ENCODE data around the gene SELENOO. TPM values are rescaled to one million over a fixed set of nuclear protein-coding genes. Genes with fewer than 3 reads are reported as not detected.
"Not testable (repeated sequence)": the region's sequence is repeated elsewhere in the genome, so short reads cannot be mapped to it uniquely, and the experiment has no call there.

SELENOO gene, protein sequence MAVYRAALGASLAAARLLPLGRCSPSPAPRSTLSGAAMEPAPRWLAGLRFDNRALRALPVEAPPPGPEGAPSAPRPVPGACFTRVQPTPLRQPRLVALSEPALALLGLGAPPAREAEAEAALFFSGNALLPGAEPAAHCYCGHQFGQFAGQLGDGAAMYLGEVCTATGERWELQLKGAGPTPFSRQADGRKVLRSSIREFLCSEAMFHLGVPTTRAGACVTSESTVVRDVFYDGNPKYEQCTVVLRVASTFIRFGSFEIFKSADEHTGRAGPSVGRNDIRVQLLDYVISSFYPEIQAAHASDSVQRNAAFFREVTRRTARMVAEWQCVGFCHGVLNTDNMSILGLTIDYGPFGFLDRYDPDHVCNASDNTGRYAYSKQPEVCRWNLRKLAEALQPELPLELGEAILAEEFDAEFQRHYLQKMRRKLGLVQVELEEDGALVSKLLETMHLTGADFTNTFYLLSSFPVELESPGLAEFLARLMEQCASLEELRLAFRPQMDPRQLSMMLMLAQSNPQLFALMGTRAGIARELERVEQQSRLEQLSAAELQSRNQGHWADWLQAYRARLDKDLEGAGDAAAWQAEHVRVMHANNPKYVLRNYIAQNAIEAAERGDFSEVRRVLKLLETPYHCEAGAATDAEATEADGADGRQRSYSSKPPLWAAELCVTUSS
- total RNA-seq: 14.5 TPM
- long read RNA-seq, transcript SELENOO-201 (9 exons, 2,315 nt): major isoform, 65 of 95 reads
- long read RNA-seq, partial matches to known transcripts: 7 of 95 reads
- long read RNA-seq, other reads (novel, unspliced or antisense): 23 of 95 reads

DNA sequence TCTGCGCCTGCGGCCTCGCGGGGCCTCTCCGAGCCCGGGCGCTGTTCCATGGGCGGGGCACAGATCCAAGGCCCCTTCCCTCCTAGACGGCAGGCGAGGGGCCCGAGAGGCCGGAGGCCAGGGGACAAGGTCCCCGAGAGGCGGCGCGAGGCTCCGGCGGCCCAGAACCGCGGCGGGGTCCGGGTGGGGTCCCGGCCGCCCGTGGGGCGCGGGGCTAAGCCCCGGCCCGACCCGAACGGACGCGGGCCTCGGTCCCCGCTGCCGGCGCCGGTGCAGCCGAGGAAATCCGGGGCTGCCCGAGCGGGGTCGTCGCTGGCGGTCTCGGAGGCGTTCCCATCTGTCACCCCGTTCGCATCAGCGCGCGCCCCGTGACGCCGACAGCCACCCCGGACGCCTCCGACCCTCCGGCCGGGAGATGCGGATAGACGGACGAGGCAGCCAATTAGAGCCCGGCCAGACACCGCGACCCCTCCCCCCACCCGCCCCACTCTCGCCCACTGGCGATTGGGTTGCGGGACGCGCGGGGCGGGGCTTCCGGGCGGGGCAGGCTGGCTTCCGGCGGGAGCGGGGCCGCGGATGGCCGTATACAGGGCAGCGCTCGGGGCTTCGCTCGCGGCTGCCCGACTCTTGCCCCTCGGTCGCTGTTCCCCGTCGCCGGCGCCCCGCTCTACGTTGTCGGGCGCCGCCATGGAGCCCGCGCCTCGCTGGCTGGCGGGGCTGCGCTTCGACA is at the start of gene SELENOO:
SELENOO (plus strand) TSS at position 551 of the 730 bp plus-strand sequence; CDS start at position 577, 26 bp downstream.
- ATAC-seq (peak; percentile 91), DNase-seq (peak; percentile 96)
- intact Hi-C loops (cut with micrococcal nuclease): no loop called here

- no peak for DNase-seq
- intact Hi-C loops (cut with micrococcal nuclease): no loop called here
- no peak for ATAC-seq
Observed at GRCh38 chr22:50151571-50152537, 49.0 kb upstream of the SELENOO start.

DNA sequence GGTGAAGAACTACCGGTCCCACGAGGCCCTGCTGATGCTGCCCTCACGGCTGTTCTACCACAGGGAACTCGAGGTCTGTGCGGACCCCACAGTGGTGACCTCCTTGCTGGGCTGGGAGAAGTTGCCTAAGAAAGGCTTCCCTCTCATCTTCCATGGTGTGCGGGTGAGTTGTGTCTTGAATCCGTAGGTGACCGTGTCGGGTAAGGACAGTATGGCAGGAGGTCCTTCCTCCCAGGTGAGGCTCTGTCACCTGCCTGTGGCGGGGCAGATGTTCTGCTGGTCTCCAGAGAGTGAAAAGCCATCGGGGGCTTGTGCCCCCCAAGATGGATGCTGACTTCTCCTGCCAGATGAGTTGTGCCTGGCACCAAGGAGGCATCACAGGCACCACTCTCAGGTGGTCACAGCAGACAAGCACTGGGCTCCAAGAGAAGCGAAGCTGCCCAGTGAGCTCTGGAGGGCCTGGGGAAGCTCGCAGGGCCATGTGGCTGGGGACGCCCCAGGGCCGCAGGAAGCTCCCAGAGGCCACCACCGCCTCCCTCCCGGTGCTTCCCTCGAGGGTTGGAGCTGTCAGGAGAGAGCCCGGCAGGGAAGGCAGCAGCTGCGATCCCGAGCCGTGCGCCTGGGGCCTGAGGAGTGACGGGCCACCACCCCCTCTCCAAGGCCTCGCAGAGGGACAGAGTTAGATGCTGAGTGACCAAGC is 47.6 kb upstream of the SELENOO start:
- ATAC-seq (no peak), DNase-seq (no peak)
- intact Hi-C loops (cut with micrococcal nuclease): no loop called here

GRCh38 chr22:50153756-50154140 is 47.1 kb upstream of the SELENOO start:
- ATAC-seq (no peak), DNase-seq (no peak)
- intact Hi-C loops (cut with micrococcal nuclease): no loop called here

DNA sequence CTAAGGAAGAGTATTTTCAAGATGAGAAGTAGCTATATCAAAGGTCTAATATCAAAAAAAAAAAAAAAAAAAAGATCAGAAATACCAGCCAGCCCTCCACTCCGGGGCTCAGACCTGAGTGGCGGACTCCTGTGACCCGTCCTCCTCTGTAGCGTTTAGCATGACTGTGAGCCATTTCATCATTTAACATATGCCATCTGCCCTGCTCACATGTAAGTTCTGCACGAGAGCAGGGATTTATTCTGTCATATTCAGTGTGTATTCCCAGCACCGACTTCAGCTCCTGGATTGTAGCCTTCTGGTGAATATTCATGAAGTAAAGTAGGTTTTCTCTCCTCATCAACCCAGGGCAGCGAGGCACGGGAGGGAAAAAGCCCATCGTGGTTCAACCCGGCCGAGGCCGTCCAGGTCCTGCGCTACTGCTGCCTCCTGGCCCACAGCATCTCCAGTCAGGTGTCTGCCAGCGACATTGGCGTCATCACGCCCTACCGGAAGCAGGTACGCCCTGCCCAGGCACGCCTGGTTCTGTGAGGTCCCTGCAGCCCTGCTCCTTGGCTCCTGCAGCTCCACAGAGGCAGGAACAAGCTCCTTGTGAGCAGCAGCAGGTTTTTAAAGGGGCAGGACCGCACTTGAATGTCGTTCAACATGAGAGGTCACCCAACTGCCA is 43.0 kb upstream of the SELENOO start:
- no peak for ATAC-seq

DNA sequence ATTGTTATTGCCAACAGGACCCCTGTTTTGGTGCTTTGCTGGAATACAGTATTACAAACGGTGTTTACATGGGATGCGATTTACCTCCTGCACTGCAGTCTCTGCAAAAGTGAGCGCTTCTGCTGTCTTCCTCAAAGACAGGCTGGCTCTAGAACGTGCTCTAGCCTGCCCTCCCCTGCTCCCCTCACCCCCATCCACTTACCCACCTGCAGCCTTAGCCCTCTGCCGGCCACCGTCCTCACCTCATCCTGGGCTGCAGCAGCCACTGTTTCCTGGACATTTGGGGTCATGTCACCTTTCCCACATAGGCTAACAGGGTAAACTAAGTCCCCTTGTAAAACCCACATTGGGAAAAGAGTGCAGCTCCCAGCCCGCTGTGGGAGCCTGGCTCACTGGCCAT is 39.9 kb upstream of the SELENOO start:
- ATAC-seq: no peak
- intact Hi-C loops (cut with micrococcal nuclease): no loop called here
- DNase-seq: no peak

More for the DNA sequence above, 43.0 kb upstream of the SELENOO start:
- DNase-seq: no peak
- intact Hi-C loops (cut with micrococcal nuclease): no loop called here

DNA sequence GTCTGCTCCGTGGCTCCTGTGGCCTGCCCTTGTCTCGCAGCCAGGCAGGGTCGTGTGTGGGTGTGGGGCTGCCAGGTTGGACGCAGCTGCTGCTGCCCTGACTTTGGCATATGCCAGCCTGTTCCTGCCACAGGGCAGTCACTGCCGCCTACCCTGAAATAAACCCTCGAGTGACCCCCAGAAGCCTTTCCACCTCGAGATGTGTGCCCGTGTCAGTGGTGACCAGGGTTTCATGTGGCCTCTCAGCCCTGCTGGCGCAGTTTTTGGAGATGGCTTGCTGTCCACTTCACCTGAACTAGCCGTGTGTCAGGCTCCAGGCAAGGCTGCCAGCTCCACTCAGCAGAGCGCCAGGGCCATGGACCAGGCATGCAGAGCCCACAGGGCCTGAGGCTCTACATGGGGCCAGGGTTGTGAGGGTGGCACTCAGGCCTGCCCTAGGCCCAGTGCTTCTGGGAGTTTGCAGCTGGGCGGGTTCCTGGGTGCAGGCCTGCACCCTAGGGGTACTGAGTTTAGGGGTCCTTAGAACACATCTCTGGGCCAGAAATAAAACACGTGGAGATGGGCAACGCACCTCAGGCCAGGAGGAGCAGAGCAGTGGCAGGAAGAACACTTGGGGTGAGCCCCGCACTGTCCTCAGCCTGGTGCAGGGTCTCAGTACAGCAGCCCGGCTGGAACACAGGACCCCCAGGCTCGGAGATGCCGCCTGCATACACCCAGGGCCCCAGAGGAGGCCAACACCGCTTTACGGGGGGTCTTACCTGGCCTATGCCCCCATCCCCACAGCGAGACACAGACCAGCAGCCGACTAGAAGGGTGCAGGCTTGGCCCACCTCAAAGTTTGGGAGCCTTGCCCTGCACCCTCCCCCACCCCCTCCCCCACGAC is 39.1 kb upstream of the SELENOO start:
- intact Hi-C loops (cut with micrococcal nuclease): no loop called here
- no peak for DNase-seq
- ATAC-seq: no peak

- ATAC-seq: no peak
- intact Hi-C loops (cut with micrococcal nuclease): no loop called here
- DNase-seq: no peak
Observed at GRCh38 chr22:50162391-50162956, 38.3 kb upstream of the SELENOO start.

DNA sequence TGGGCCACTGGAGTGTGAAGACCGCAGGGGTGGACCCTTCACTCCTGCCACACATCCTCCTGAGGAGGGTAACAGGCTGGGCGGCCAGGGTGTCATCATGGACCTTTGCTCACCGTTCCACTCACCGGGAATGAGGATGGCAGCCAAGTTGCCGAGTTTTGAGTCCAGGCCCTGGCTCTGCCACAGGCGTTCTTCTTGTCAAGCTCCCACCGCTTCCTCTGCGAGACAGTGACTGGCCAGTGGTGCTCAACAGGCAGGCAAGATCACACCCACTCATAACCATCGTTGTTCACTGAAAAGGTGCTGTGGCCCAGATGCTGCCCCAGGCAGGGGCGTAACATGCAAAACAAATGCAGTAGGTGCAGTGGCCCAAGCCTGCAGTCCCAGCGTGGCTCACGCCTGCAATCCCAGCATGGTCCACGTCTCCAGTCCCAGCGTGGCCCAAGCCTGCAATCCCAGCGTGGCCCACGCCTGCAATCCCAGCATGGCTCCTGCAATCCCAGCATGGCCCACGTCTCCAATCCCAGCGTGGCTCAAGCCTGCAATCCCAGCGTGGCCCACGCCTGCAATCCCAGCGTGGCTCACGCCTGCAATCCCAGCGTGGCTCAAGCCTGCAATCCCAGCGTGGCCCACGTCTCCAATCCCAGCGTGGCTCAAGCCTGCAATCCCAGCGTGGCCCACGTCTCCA is 35.2 kb upstream of the SELENOO start:
- intact Hi-C loops (cut with micrococcal nuclease): no loop called here
- ATAC-seq: no peak
- DNase-seq: no peak

DNA sequence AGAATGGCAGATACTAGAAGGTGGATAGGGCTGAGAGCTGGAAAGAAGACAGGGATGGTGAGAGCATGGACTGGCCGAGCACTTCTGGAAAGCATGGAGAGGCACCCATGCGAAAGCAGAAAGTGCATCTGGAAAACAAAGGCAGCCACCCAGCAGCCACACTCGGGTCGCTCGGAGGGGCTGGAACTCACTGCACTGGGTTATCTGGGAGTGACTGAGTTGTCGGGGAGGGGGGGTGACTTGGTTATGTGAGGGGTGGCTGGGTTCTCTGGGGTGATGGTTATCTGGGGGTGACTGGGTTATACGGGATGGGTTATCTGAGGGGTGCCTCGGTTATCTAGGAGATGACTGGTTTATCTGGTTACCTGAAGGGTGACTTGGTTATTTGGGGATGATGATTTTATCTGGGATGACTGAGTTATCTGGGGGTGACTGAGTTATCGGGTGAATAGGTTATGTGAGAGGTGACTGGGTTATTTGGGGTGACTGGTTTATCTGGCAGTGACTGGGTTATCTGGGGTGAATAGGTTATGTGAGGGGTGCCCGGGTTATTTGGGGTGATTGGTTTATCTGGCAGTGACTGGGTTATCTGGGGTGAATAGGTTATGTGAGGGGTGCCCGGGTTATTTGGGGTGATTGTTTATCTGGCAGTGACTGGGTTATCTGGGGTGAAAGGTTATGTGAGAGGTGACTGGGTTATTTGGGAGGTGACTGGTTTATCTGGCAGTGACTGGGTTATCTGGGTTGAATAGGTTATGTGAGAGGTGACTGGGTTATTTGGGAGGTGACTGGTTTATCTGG is 32.9 kb upstream of the SELENOO start:
- no peak for ATAC-seq
- no peak for DNase-seq
- intact Hi-C loops (cut with micrococcal nuclease): no loop called here

DNA sequence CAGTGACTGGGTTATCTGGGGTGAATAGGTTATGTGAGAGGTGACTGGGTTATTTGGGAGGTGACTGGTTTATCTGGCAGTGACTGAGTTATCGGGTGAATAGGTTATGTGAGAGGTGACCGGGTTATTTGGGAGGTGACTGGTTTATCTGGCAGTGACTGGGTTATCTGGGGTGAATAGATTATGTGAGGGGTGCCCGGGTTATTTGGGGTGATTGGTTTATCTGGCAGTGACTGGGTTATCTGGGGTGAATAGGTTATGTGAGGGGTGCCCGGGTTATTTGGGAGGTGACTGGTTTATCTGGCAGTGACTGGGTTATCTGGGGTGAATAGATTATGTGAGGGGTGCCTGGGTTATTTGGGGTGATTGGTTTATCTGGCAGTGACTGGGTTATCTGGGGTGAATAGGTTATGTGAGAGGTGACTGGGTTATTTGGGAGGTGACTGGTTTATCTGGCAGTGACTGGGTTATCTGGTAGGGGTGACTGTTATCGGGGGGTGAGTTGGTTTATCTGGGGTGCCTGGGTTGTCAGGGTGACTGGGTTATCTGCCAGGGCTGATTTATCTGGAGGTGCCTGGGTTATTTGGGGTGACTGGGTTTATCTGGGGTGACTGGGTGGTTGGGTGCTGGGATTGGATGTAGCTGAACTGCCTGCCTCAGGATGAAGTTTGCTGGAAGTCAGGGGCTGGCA is 32.2 kb upstream of the SELENOO start:
- DNase-seq; ATAC-seq; intact Hi-C loops (cut with micrococcal nuclease): not testable (repeated sequence)

- intact Hi-C loops (cut with micrococcal nuclease): no loop called here
- ATAC-seq (no peak), DNase-seq (no peak)
Observed at GRCh38 chr22:50169181-50169759, 31.5 kb upstream of the SELENOO start.

DNA sequence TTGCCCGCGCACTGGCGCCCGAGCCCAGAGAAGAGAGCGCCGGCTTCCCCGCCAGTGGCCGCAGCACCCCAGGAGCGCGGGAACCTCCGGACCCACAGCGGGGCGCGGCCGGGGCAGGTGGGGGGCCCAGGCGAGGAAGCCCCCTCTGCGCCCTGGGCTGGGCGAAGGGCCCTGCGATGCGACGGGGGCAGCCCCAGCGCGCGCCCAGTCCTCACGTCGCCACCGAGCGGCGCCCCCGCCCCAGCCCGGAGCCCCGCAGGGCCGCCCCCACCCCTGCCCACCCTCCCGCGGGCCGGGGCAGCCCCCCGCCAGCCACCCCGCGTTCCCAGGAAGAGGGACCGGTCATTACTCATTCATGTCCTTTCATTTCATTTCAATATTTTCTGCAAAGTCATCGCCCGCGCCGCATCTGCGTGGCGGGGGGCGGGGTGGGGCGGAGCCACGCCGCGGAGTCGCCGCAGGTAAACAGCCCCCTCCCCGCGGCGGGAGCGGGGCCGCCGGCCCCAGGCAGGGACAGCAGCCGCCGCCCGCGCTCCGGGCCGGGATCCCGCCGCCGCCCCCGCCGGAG is 31.0 kb upstream of the SELENOO start:
- ATAC-seq (no peak), DNase-seq (no peak)
- intact Hi-C loops (cut with micrococcal nuclease): no loop called here
